Neural progenitor cell (in vitro differentiated cells): Measurements from ENCODE around the gene C4orf50.

Source experiments
- CTCF ChIP-seq: fragments of 200-600 bp; sonication (generic); IDR thresholded peaks from 2 replicates; pipeline ENCODE4 v1.5.1; 2017; ENCODE audit warnings: antibody characterized with exemption, mild to moderate bottlenecking
- EZH2 ChIP-seq: fragments of 200-600 bp; sonication (generic); IDR thresholded peaks from 2 replicates; pipeline ENCODE4 v1.6.1; 2017; ENCODE audit warnings: antibody characterized with exemption, mild to moderate bottlenecking, moderate library complexity
- EZH2phosphoT487 ChIP-seq: fragments of 200-600 bp; sonication (generic); IDR thresholded peaks from 2 replicates; pipeline ENCODE4 v1.6.1; 2017; ENCODE audit warnings: antibody characterized with exemption

GRCh38 chr4:6013564-6013963 lies 4.7 kb downstream of the C4orf50 start:
- TF ChIP-seq CTCF: no peak
- no peak for TF ChIP-seq EZH2
- no peak for TF ChIP-seq EZH2phosphoT487
